CD4-positive, alpha-beta T cell (primary cell): ENCODE results near the gene DNAJB13. TPM values are rescaled to one million over a fixed set of nuclear protein-coding genes. Genes with fewer than 3 reads are reported as not detected.
A peak's percentile ranks its signal among the peaks of the same experiment; 100 is the strongest.

ENCODE experiments used
- ATAC-seq: fragments of 200-7000 bp; cut with Tn5 transposase; one replicate; pipeline ENCODE4 v1.10.0; 2022; ENCODE audit warnings: mild to moderate bottlenecking; ENCODE audit not compliant: poor library complexity
- CTCF ChIA-PET: fragments of 350-600 bp; sonication (Branson Sonifier 250); formaldehyde crosslinking; loops from one replicate; lab custom pipeline; 2021; ENCODE audit warnings: antibody characterized with exemption, inconsistent platforms; lab: Charles Lee
- POLR2A ChIA-PET: fragments of 350-600 bp; sonication (Branson Sonifier 250); formaldehyde crosslinking; loops from one replicate; lab custom pipeline; 2021; ENCODE audit warnings: antibody characterized with exemption, inconsistent platforms; lab: Charles Lee
- DNase-seq, 14 experiments: peaks; one replicate each; pipeline ENCODE4 v3.0.0-alpha.2; 2013 to 2020; ENCODE audit warnings: mixed read lengths in 2 of 14
- H3K27ac ChIP-seq, 2 donors: one replicate each; pipeline versions ENCODE4 v1.5.1 to v1.7.0; 2013; ENCODE audit warnings: low read length in 2 of 2, low read depth in 1 of 2, mild to moderate bottlenecking in 1 of 2
- H3K27me3 ChIP-seq, 2 experiments: 1 replicate in 1 of 2; 2 replicates in 1 of 2; pipeline versions ENCODE4 v1.6.1 to v1.7.0; 2013; ENCODE audit warnings: low read length in 2 of 2, control low read depth in 1 of 2, mild to moderate bottlenecking in 1 of 2, moderate library complexity in 1 of 2; ENCODE audit not compliant: insufficient read depth in 2 of 2, control insufficient read depth in 1 of 2
- H3K36me3 ChIP-seq: one replicate; pipeline ENCODE4 v1.6.1; 2013; ENCODE audit warnings: low read length, control low read depth; ENCODE audit not compliant: insufficient read depth
- H3K4me1 ChIP-seq: one replicate; pipeline ENCODE4 v1.6.1; 2013; ENCODE audit warnings: low read length, control low read depth; ENCODE audit not compliant: insufficient read depth
- H3K4me3 ChIP-seq: one replicate; pipeline ENCODE4 v1.5.1; 2013; ENCODE audit warnings: mild to moderate bottlenecking, low read length, moderate library complexity
- H3K9me3 ChIP-seq, 2 experiments: 1 replicate in 1 of 2; 2 replicates in 1 of 2; pipeline versions ENCODE4 v1.6.1 to v1.7.0; 2013; ENCODE audit warnings: low read length in 2 of 2, mild to moderate bottlenecking in 2 of 2, control low read depth in 1 of 2, moderate library complexity in 1 of 2; ENCODE audit not compliant: control insufficient read depth in 1 of 2, insufficient read depth in 1 of 2
- H3K27ac Mint-ChIP-seq: one replicate; pipeline ENCODE4 v1.8.0; 2020; ENCODE audit warnings: mixed read lengths
- H3K27me3 Mint-ChIP-seq: one replicate; pipeline ENCODE4 v1.8.0; 2021; ENCODE audit warnings: mixed read lengths
- H3K36me3 Mint-ChIP-seq: one replicate; pipeline ENCODE4 v1.8.0; 2021; ENCODE audit warnings: low read depth, mixed read lengths
- H3K4me1 Mint-ChIP-seq: one replicate; pipeline ENCODE4 v1.8.0; 2021; ENCODE audit warnings: low read depth, mixed read lengths
- H3K4me3 Mint-ChIP-seq: one replicate; pipeline ENCODE4 v1.8.0; 2020; ENCODE audit warnings: mild to moderate bottlenecking, mixed read lengths
- H3K9me3 Mint-ChIP-seq: one replicate; pipeline ENCODE4 v1.8.0; 2020; ENCODE audit warnings: mixed read lengths
- CTCF ChIP-seq: fragments of 200-600 bp; IDR thresholded peaks from one replicate; pipeline ENCODE4 v1.8.0; 2022; ENCODE audit warnings: antibody characterized with exemption, mild to moderate bottlenecking
- intact Hi-C, 2 experiments: fragments of 100-400 bp; cut with DNase I in 1 of 2; cut with micrococcal nuclease in 1 of 2; formaldehyde crosslinking; loops; one replicate each; pipeline versions ENCODE4 v1.15.1 to v1.9.0; 2023 to 2025; cut with DNase I, micrococcal nuclease
- total RNA-seq, 174 experiments: library from RNA in 2 of 174; stranded (reverse) in 2 of 174; gene quantifications; one replicate each; pipeline ENCODE4 v1.2.3 and lab custom pipeline; 2021 to 2026

The DNAJB13 gene
- total RNA-seq, 2 experiments from 2014 or later: not detected

- ChIA-PET POLR2A (interaction anchor here (5.9 to 11.2 kb wide), 2 partner anchors 20 to 25 kb away, joined by 264 to 316 read pairs; partner anchors contain the start of gene UCP2), CTCF (no interaction called here)
- Mint-ChIP-seq H3K27ac (no peak overlapping the region), H3K4me3 (no peak overlapping the region), H3K36me3 (peaks cover 26% of the 10 kb centered on the region), H3K9me3 (no peaks in the 10 kb centered on the region), H3K4me1 (peaks cover 70% of the 10 kb centered on the region), H3K27me3 (no peaks in the 10 kb centered on the region)
- TF ChIP-seq CTCF: no peak
- Histone ChIP-seq H3K9me3 (no peaks in the 10 kb centered on the region), H3K4me1 (peaks cover 55% of the 10 kb centered on the region), H3K27me3 (no peaks in the 10 kb centered on the region), H3K36me3 (peaks cover 5% of the 10 kb centered on the region), H3K27ac (no peak overlapping the region), H3K4me3 (no peak overlapping the region)
- peak in 1 of 14 experiments; percentile 10 for DNase-seq
- intact Hi-C loops: no loop called here
- no peak for ATAC-seq
Observed at GRCh38 chr11:74000307-74001133, 49.7 kb downstream of the DNAJB13 start.

- Histone ChIP-seq H3K4me3 (no peak overlapping the region), H3K9me3 (no peaks in the 10 kb centered on the region), H3K4me1 (peaks cover 59% of the 10 kb centered on the region), H3K27me3 (no peaks in the 10 kb centered on the region), H3K27ac (no peak overlapping the region), H3K36me3 (peaks cover 5% of the 10 kb centered on the region)
- H3K4me3 Mint-ChIP-seq: no peak overlapping the region
- intact Hi-C loops: no loop called here
- TF ChIP-seq CTCF: no peak
- ATAC-seq (no peak), DNase-seq (peak in 1 of 14 experiments; percentile 17)
- H3K36me3 Mint-ChIP-seq: peaks cover 26% of the 10 kb centered on the region
- ChIA-PET CTCF (interaction anchor here (0.7 to 1.0 kb wide), 3 partner anchors 10 to 642 kb away, joined by 3 read pairs; no protein-coding TSS in a partner anchor), POLR2A (interaction anchor here (5.9 kb wide), 1 partner anchor 27 kb away, joined by 316 read pairs; the partner anchor contains the start of gene UCP2)
- no peaks in the 10 kb centered on the region for H3K27me3 Mint-ChIP-seq
- H3K27ac Mint-ChIP-seq: no peak overlapping the region
- H3K4me1 Mint-ChIP-seq: peaks cover 70% of the 10 kb centered on the region
- H3K9me3 Mint-ChIP-seq: no peaks in the 10 kb centered on the region
Observed at GRCh38 chr11:74001822-74002286, 51.0 kb downstream of the DNAJB13 start.

GRCh38 chr11:74002832-74003231 is 52.0 kb downstream of the DNAJB13 start:
- no peak overlapping the region for H3K4me3 Mint-ChIP-seq
- CTCF ChIA-PET: interaction anchor here (1.0 kb wide), 1 partner anchor 40 kb away, joined by 3 read pairs; no protein-coding TSS in a partner anchor
- H3K36me3 Mint-ChIP-seq: peaks cover 26% of the 10 kb centered on the region
- Histone ChIP-seq H3K4me3 (no peak overlapping the region), H3K9me3 (no peaks in the 10 kb centered on the region), H3K36me3 (peaks cover 5% of the 10 kb centered on the region), H3K4me1 (peaks cover 61% of the 10 kb centered on the region), H3K27ac (no peak overlapping the region), H3K27me3 (no peaks in the 10 kb centered on the region)
- no peak for TF ChIP-seq CTCF
- H3K27ac Mint-ChIP-seq: peak overlapping the region; percentile 94
- intact Hi-C loops: no loop called here
- POLR2A ChIA-PET: interaction anchor here (0.6 to 5.9 kb wide), 2 partner anchors 28 to 58 kb away, joined by 3 to 316 read pairs; partner anchors contain the start of gene UCP2
- H3K4me1 Mint-ChIP-seq: peaks cover 67% of the 10 kb centered on the region
- no peaks in the 10 kb centered on the region for H3K9me3 Mint-ChIP-seq
- ATAC-seq: no peak
- no peaks in the 10 kb centered on the region for H3K27me3 Mint-ChIP-seq
- DNase-seq: no peak
